HuH-7.5 (cell line): ENCODE measurements around the gene TRIM8.
"Not testable (repeated sequence)": the region's sequence is repeated elsewhere in the genome, so short reads cannot be mapped to it uniquely, and the experiment has no call there.

ENCODE experiments used
- DNase-seq: peaks from one replicate; pipeline ENCODE4 v3.0.0; 2011; ENCODE audit warnings: low spot score

Gene TRIM8

GRCh38 chr10:102670871-102671434 is 26.7 kb downstream of the TRIM8 start:
- no peak for DNase-seq

GRCh38 chr10:102673236-102673818 is 29.0 kb downstream of the TRIM8 start:
- no peak for DNase-seq

GRCh38 chr10:102673819-102674511 is 29.7 kb downstream of the TRIM8 start:
- no peak for DNase-seq

GRCh38 chr10:102674566-102674965 is 30.3 kb downstream of the TRIM8 start:
- no peak for DNase-seq

GRCh38 chr10:102675011-102675665 is 30.9 kb downstream of the TRIM8 start:
- DNase-seq, result no peak

- no peak for DNase-seq
These were observed 31.6 kb downstream of the TRIM8 start for GRCh38 chr10:102675666-102676533.

GRCh38 chr10:102676534-102677315 is 32.4 kb downstream of the TRIM8 start:
- no peak for DNase-seq

- no peak for DNase-seq
These were observed 33.2 kb downstream of the TRIM8 start for GRCh38 chr10:102677331-102678067.

GRCh38 chr10:102678068-102678400 is 33.8 kb downstream of the TRIM8 start:
- DNase-seq, result no peak

GRCh38 chr10:102678842-102679289 is 34.6 kb downstream of the TRIM8 start:
- peak; percentile 79 for DNase-seq

GRCh38 chr10:102679596-102679995 is 35.3 kb downstream of the TRIM8 start:
- DNase-seq, result no peak

GRCh38 chr10:102681696-102682095 is 37.4 kb downstream of the TRIM8 start:
- DNase-seq, result no peak

GRCh38 chr10:102682416-102682815 is 38.1 kb downstream of the TRIM8 start:
- no peak for DNase-seq

- DNase-seq, result no peak
These were observed 38.7 kb downstream of the TRIM8 start for GRCh38 chr10:102682981-102683380.

GRCh38 chr10:102683736-102684135 is 39.5 kb downstream of the TRIM8 start:
- no peak for DNase-seq

- DNase-seq, result no peak
These were observed 47.2 kb downstream of the TRIM8 start for GRCh38 chr10:102691285-102692066.

GRCh38 chr10:102695401-102695800 is 51.1 kb downstream of the TRIM8 start:
- not testable (repeated sequence) for DNase-seq

GRCh38 chr10:102696736-102697135 is 52.5 kb downstream of the TRIM8 start:
- DNase-seq, result no peak

- DNase-seq, result no peak
These were observed 54.6 kb downstream of the TRIM8 start for GRCh38 chr10:102698894-102699293.

GRCh38 chr10:102701272-102701671 is 57.0 kb downstream of the TRIM8 start:
- DNase-seq, result no peak
